Measurements from ENCODE around the gene ATP5MC2.

ATP5MC2 gene

DNA sequence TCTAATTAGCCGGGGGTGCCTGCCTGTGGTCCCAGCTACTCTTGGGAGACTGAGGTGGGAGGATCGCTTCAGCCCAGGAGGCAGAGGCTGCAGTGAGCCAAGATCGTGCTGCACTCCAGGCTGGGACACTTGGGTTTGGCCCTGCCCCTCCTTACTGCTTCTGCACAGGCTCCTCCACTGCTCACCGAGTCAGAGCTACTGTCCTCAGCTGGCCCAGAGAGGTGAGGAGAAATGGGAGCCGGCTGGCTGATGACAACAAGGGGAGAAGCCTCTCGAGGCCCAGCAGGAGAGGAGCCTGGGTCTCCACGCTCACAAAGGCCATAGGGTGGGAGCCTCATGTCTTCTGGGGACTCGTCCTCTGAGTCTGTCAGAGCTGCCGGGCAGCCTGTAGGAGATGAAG lies 37.6 kb upstream of the ATP5MC2 start:
- FAIRE-seq: no peak
- TF ChIP-seq, protein P1, sequence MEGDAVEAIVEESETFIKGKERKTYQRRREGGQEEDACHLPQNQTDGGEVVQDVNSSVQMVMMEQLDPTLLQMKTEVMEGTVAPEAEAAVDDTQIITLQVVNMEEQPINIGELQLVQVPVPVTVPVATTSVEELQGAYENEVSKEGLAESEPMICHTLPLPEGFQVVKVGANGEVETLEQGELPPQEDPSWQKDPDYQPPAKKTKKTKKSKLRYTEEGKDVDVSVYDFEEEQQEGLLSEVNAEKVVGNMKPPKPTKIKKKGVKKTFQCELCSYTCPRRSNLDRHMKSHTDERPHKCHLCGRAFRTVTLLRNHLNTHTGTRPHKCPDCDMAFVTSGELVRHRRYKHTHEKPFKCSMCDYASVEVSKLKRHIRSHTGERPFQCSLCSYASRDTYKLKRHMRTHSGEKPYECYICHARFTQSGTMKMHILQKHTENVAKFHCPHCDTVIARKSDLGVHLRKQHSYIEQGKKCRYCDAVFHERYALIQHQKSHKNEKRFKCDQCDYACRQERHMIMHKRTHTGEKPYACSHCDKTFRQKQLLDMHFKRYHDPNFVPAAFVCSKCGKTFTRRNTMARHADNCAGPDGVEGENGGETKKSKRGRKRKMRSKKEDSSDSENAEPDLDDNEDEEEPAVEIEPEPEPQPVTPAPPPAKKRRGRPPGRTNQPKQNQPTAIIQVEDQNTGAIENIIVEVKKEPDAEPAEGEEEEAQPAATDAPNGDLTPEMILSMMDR (IDR thresholded peaks at IDR 0.05; ENCODE audit: insufficient read depth, missing control alignments): no peak
- DNase-seq (ENCODE audit: insufficient read length, low spot score): no peak

DNA sequence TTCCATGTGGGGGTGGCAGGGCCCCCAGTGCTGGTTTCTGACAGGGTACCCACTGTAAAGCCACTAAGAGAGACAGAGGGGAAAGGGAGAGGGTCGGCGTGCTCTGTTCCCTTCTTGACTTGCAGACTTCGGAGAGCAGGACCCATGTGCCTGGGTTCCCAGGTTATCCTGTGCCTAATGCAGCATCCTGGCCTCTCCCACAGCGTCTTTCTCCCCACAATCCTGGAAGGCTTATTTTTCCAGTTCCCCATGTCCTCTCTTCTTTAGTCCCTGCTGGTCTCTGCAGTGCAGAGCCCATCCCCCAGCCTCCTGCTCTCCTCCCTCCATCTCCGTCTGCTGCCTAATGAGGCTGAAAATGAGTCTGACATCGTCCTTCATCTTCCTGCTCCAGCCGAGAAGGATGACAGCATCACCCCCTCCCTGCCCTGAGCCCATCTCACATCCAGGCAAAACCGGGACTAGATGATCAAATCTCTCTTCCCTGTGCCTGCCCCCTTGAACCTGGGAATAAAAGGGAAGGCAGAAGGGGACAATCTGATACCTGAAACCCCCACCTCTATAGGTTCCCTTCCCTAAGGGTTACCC lies 36.3 kb upstream of the ATP5MC2 start:
- TF ChIP-seq, protein P1 (IDR thresholded peaks at IDR 0.05; ENCODE audit: insufficient read depth, missing control alignments): no peak
- FAIRE-seq: no peak
- DNase-seq (ENCODE audit: insufficient read length, low spot score): no peak

DNA sequence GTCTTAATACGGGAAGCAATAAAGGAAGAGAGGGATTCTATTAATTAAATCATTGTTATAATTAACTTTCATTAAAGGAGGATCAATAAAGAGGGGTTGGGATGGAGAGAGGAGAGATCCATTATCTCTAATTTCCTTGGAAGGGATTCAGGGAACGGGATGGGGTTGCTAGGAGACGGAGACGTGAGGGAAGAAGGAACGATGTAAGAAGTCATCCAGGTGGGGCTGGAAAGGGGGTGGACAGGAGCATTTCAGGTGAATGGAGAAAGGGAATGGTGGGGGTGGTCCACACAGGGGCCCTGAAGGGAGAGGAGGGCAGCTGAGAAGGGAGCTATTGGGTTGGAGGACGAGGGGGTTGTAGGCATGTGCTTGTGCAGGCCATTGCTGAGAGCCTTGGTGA lies 34.2 kb upstream of the ATP5MC2 start:
- FAIRE-seq: no peak

DNA sequence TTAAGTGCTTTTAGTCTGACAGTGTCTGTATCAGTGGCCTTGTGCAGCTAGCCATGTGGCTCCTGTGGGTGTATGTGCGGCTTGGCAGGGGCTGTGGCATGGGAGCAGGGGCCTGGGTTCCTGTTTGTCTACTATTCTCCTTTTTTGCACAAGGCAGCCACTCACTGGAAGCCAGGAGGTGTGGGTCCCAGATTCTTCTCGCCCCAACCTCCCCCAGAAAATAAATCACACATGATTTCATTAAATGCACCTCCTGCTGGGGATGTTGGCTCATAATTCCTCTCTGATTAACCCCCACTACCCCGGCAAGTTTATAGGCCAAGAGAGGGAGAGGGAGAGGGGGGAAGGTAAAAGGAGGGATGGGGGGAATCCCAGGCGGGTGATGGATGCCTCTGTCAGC lies 33.8 kb upstream of the ATP5MC2 start:
- TF ChIP-seq, protein P1 (IDR thresholded peaks at IDR 0.05; ENCODE audit: insufficient read depth, missing control alignments): no peak
- FAIRE-seq (no peak), DNase-seq (ENCODE audit: insufficient read length, low spot score) (no peak)

More for the DNA sequence above, 34.2 kb upstream of the ATP5MC2 start:
- TF ChIP-seq, protein P1 (IDR thresholded peaks at IDR 0.05; ENCODE audit: insufficient read depth, missing control alignments): no peak
- DNase-seq (ENCODE audit: insufficient read length, low spot score): no peak

DNA sequence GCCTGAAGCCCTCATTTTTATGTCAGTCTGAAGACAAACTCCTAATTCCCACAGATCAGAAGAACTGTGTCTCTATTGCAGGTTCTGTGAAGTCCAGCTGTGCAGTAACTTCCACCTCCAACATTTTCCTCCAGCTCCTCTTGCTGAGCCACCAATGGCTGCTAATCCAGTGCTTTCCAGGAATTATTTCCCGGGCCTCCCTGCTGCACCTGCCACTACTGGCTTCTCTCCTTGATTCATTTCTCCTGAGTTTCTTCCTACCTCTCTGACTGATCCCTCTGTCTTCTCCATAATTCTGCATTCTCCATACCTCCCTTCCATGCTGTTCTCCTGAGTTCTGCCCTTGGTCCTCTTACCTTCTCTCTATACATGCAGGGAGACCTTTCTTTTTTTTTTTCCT lies 30.2 kb upstream of the ATP5MC2 start:
- FAIRE-seq (no peak), DNase-seq (ENCODE audit: insufficient read length, low spot score) (no peak)
- TF ChIP-seq, protein P1 (IDR thresholded peaks at IDR 0.05; ENCODE audit: insufficient read depth, missing control alignments): no peak

DNA sequence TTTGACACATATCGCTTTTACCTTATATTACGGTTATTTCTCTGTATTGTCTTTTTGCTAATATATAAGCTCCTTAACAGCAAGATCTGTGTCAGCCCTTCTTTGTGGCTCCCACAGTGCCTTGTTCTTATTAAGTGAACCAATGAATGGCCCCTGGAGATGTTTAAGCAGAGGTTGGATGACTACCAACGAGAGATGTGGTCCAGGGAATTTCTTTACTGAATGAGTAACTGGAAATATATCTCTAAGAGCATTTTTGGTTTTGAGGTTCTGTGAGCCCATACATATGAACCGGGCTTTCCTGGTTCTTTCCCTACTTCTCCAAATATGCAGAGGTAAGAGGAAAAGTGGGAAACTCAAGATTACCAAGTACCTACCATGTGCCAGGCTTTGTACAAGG lies 27.9 kb upstream of the ATP5MC2 start:
- FAIRE-seq (no peak), DNase-seq (ENCODE audit: insufficient read length, low spot score) (no peak)
- TF ChIP-seq, protein P1 (IDR thresholded peaks at IDR 0.05; ENCODE audit: insufficient read depth, missing control alignments): no peak

DNA sequence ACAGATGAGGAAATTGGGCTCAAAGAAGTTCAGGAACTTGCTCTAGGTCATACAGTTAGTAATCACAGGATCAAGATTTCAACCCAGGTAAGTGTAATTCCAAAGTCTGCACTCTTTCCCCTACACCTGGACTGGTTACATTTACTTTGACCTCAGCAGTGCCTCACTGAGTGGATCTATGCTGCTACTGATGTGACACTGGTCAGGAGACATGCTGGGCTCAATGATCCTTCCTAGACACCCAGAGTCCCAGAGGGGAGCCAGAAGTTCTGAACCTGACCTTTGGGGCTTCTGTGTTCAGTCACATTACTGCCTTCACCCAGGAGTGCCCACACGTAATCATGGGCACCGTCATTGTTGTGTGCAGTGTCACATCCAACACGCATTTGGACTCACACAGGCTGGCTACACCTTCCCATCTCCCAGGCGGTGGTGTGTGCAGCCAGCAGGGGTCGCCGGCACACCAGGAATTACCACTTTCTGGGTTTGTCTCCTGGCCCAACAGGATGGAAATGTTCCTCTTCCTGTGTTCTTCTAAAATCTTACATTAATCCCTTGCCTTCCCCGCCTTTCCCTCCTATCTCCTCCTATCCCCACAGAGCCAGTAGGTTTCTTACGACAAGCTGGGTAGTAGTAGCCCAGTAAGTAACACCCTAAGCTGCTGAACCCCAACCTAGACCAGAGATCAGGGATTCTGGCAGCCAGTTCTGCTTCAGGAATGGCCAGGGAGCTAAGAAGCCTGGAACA lies 25.8 kb upstream of the ATP5MC2 start:
- TF ChIP-seq, protein P1 (IDR thresholded peaks at IDR 0.05; ENCODE audit: insufficient read depth, missing control alignments): peak; percentile 97
- DNase-seq (ENCODE audit: insufficient read length, low spot score) (peak; percentile 49), FAIRE-seq (no peak)

Data from D721Med (cell line).